IMR-90 (cell line): ENCODE measurements around the gene ALOXE3. TPM values are rescaled to one million over a fixed set of nuclear protein-coding genes. Genes with fewer than 3 reads are reported as not detected.

ENCODE experiments used
- ATAC-seq: fragments of 200-7000 bp; cut with Tn5 transposase; 2 replicates; pipeline ENCODE4 v1.9.1; 2020; ENCODE audit warnings: low read depth, mild to moderate bottlenecking, moderate library complexity
- BruUV-seq: library from RNA; stranded (reverse); fragments of 400-500 nt; replicated peaks from 2 replicates; lab custom pipeline; 2021; lab: Mats Ljungman, UMichigan
- CTCF ChIA-PET: fragments of 300-600 bp; formaldehyde crosslinking; extraction: SDS; loops from one replicate; lab custom pipeline; 2021; ENCODE audit warnings: antibody characterized with exemption; lab: Yijun Ruan, JAX
- POLR2A ChIA-PET: fragments of 300-600 bp; sonication (Branson Sonifier 250); formaldehyde crosslinking; loops from one replicate; lab custom pipeline; 2022; ENCODE audit warnings: antibody characterized with exemption; ENCODE audit not compliant: unreplicated experiment; lab: Charles Lee
- DNase-seq: peaks from one replicate; pipeline ENCODE4 v3.0.0; 2013
- H2AFZ ChIP-seq: replicated peaks from 2 replicates; pipeline ENCODE3; 2013; ENCODE audit warnings: low read length, mild to moderate bottlenecking; ENCODE audit not compliant: poor library complexity
- H2AK5ac ChIP-seq: 2 replicates; pipeline ENCODE4 v1.6.1; 2013; ENCODE audit warnings: low read depth, low read length, inconsistent platforms
- H2AK9ac ChIP-seq: replicated peaks from 2 replicates; pipeline ENCODE3; 2013; ENCODE audit warnings: mild to moderate bottlenecking, low read depth, low read length, moderate library complexity; ENCODE audit not compliant: poor library complexity
- H2BK120ac ChIP-seq: 2 replicates; pipeline ENCODE4 v1.6.1; 2013; ENCODE audit warnings: low read depth, low read length, inconsistent platforms
- H2BK15ac ChIP-seq: 3 replicates; pipeline ENCODE4 v1.6.1; 2013; ENCODE audit warnings: low read depth, low read length, inconsistent platforms
- H2BK20ac ChIP-seq: 2 replicates; pipeline ENCODE4 v1.6.1; 2013; ENCODE audit warnings: low read depth, mild to moderate bottlenecking, inconsistent platforms, low read length, moderate library complexity
- H2BK5ac ChIP-seq: 2 replicates; pipeline ENCODE4 v1.6.1; 2013; ENCODE audit warnings: mild to moderate bottlenecking, low read depth, low read length, inconsistent platforms; ENCODE audit not compliant: poor library complexity, severe bottlenecking
- H3K14ac ChIP-seq: replicated peaks from 2 replicates; pipeline ENCODE4 v1.6.1; 2013; ENCODE audit warnings: low read depth, low read length, inconsistent platforms
- H3K18ac ChIP-seq: 2 replicates; pipeline ENCODE4 v1.6.1; 2013; ENCODE audit warnings: low read depth, low read length, control low read depth
- H3K23ac ChIP-seq: 2 replicates; pipeline ENCODE4 v1.6.1; 2013; ENCODE audit warnings: low read depth, low read length, inconsistent platforms
- H3K27ac ChIP-seq: 2 replicates; pipeline ENCODE4 v1.5.1; 2013; ENCODE audit warnings: mild to moderate bottlenecking, control low read depth, low read length; ENCODE audit not compliant: insufficient read depth
- H3K27me3 ChIP-seq: 2 replicates; pipeline ENCODE4 v1.6.1; 2013; ENCODE audit warnings: low read length; ENCODE audit not compliant: control insufficient read depth, insufficient read depth
- H3K36me3 ChIP-seq: 2 replicates; pipeline ENCODE4 v1.6.1; 2013; ENCODE audit warnings: low read length, mixed read lengths; ENCODE audit not compliant: control insufficient read depth, insufficient read depth
- H3K4ac ChIP-seq: 2 replicates; pipeline ENCODE4 v1.6.1; 2013; ENCODE audit warnings: low read depth, low read length, inconsistent platforms
- H3K4me1 ChIP-seq: 2 replicates; pipeline ENCODE4 v1.6.1; 2013; ENCODE audit warnings: low read length, mixed read lengths; ENCODE audit not compliant: control insufficient read depth, insufficient read depth
- H3K4me2 ChIP-seq: 2 replicates; pipeline ENCODE4 v1.6.1; 2013; ENCODE audit warnings: low read depth, mild to moderate bottlenecking, control low read depth, low read length, moderate library complexity
- H3K4me3 ChIP-seq: 2 replicates; pipeline ENCODE4 v1.5.1; 2013; ENCODE audit warnings: low read depth, mild to moderate bottlenecking, control low read depth, low read length, moderate library complexity; ENCODE audit not compliant: insufficient read depth
- H3K56ac ChIP-seq: 2 replicates; pipeline ENCODE4 v1.6.1; 2013; ENCODE audit warnings: low read length, inconsistent platforms; ENCODE audit not compliant: insufficient read depth; ENCODE audit errors: extremely low read depth
- H3K79me1 ChIP-seq, 2 experiments: 2 replicates each; pipeline ENCODE4 v1.6.1; 2013; ENCODE audit warnings: low read length in 2 of 2, inconsistent platforms in 1 of 2, low read depth in 1 of 2
- H3K9ac ChIP-seq: 2 replicates; pipeline ENCODE4 v1.6.1; 2013; ENCODE audit warnings: low read depth, low read length, control low read depth
- H3K9me1 ChIP-seq: 2 replicates; pipeline ENCODE4 v1.6.1; 2013; ENCODE audit warnings: low read length, inconsistent platforms; ENCODE audit not compliant: insufficient read depth
- H3K9me3 ChIP-seq: 2 replicates; pipeline ENCODE4 v1.6.1; 2013; ENCODE audit warnings: low read length; ENCODE audit not compliant: control insufficient read depth, insufficient read depth
- H4K20me1 ChIP-seq: 2 replicates; pipeline ENCODE4 v1.6.1; 2013; ENCODE audit warnings: low read length, inconsistent platforms; ENCODE audit not compliant: insufficient read depth
- H4K5ac ChIP-seq: 2 replicates; pipeline ENCODE4 v1.6.1; 2013; ENCODE audit warnings: mild to moderate bottlenecking, low read depth, low read length, control low read depth
- H4K8ac ChIP-seq, 2 experiments: 2 replicates each; pipeline ENCODE4 v1.6.1; 2013; ENCODE audit warnings: low read depth in 2 of 2, low read length in 2 of 2, control low read depth in 1 of 2, inconsistent platforms in 1 of 2
- H4K91ac ChIP-seq: 2 replicates; pipeline ENCODE4 v1.6.1; 2013; ENCODE audit warnings: low read depth, low read length, inconsistent platforms; ENCODE audit not compliant: insufficient read depth
- BHLHE40 ChIP-seq: fragments of 150-350 bp; IDR thresholded peaks from 2 replicates; pipeline ENCODE4 v1.6.1; 2016; ENCODE audit warnings: mild to moderate bottlenecking, low read depth, low read length
- CHD1 ChIP-seq: IDR thresholded peaks from 2 replicates; pipeline ENCODE4 v1.6.1; 2012; ENCODE audit warnings: low read depth, low read length, improper control_type of control experiment
- FOS ChIP-seq: fragments of 150-350 bp; IDR thresholded peaks from 2 replicates; pipeline ENCODE4 v1.6.1; 2016; ENCODE audit warnings: low read depth, low read length
- MAZ ChIP-seq: IDR thresholded peaks from 2 replicates; pipeline ENCODE4 v1.6.1; 2012; ENCODE audit warnings: low read depth, mild to moderate bottlenecking, low read length, improper control_type of control experiment, moderate library complexity, borderline replicate concordance
- MXI1 ChIP-seq: IDR thresholded peaks from 2 replicates; pipeline ENCODE4 v1.6.1; 2012; ENCODE audit warnings: low read depth, mild to moderate bottlenecking, low read length, moderate library complexity, borderline replicate concordance
- POLR2A ChIP-seq: IDR thresholded peaks from 2 replicates; pipeline ENCODE4 v1.6.1; 2012; ENCODE audit warnings: mild to moderate bottlenecking, low read depth, low read length
- RAD21 ChIP-seq: IDR thresholded peaks from 2 replicates; pipeline ENCODE4 v1.6.1; 2012; ENCODE audit warnings: low read length, improper control_type of control experiment
- RCOR1 ChIP-seq: IDR thresholded peaks from 2 replicates; pipeline ENCODE4 v1.6.1; 2012; ENCODE audit warnings: mild to moderate bottlenecking, low read length, improper control_type of control experiment; ENCODE audit not compliant: insufficient replicate concordance
- SMC3 ChIP-seq: fragments of 150-350 bp; IDR thresholded peaks from 2 replicates; pipeline ENCODE4 v1.6.1; 2016; ENCODE audit warnings: low read depth, mild to moderate bottlenecking, antibody characterized with exemption, low read length, moderate library complexity
- WGBS, 2 experiments: methylation state at CpG; one replicate each; pipeline versions ENCODE4 v1.1.5 to v1.1.7; 2013; ENCODE audit warnings: missing lambda C conversion rate in 2 of 2; ENCODE audit not compliant: insufficient read length in 1 of 2; ENCODE audit errors: extremely low coverage in 2 of 2; 5-methylcytosine and 5-hydroxymethylcytosine counted together
- dilution Hi-C: fragments of 300-500 bp; cut with HindIII; formaldehyde crosslinking; loops from one replicate; pipeline ENCODE4 v1.14.3; 2018; ENCODE audit warnings: low sequenced_read_pairs; ENCODE audit not compliant: unreplicated experiment
- in situ Hi-C: fragments of 300-500 bp; cut with MboI; formaldehyde crosslinking; loops from 3 replicates; pipeline ENCODE4 v1.14.3; 2019; ENCODE audit warnings: low sequenced_read_pairs, inconsistent platforms, mixed read lengths
- intact Hi-C: fragments of 100-400 bp; cut with micrococcal nuclease; formaldehyde crosslinking; loops from 2 replicates; pipeline ENCODE4 v1.10.0; 2022
- polyA plus RNA-seq, 3 experiments: library from polyadenylated mRNA; depleted of rRNA; stranded (reverse); fragments of >200 nt; gene quantifications; 2 replicates each; pipeline ENCODE4 v1.2.3, GENCODE V29; 2012; ENCODE audit warnings: low replicate concordance in 1 of 3
- total RNA-seq: library from RNA; depleted of rRNA; stranded (reverse); fragments of >200 nt; gene quantifications from 2 replicates; pipeline ENCODE4 v1.2.3, GENCODE V29; 2012
- TF ChIP-seq, protein P1 (sequence below): fragments of 150-350 bp; IDR thresholded peaks from 2 replicates; pipeline ENCODE4 v1.6.1; 2016; ENCODE audit warnings: low read depth, mild to moderate bottlenecking, low read length, moderate library complexity, borderline replicate concordance

ALOXE3 gene
- total and polyA plus RNA-seq, 2 of the 4 experiments (the other 2 are of a cell fraction): under 0.01 to 0.26 TPM

DNA sequence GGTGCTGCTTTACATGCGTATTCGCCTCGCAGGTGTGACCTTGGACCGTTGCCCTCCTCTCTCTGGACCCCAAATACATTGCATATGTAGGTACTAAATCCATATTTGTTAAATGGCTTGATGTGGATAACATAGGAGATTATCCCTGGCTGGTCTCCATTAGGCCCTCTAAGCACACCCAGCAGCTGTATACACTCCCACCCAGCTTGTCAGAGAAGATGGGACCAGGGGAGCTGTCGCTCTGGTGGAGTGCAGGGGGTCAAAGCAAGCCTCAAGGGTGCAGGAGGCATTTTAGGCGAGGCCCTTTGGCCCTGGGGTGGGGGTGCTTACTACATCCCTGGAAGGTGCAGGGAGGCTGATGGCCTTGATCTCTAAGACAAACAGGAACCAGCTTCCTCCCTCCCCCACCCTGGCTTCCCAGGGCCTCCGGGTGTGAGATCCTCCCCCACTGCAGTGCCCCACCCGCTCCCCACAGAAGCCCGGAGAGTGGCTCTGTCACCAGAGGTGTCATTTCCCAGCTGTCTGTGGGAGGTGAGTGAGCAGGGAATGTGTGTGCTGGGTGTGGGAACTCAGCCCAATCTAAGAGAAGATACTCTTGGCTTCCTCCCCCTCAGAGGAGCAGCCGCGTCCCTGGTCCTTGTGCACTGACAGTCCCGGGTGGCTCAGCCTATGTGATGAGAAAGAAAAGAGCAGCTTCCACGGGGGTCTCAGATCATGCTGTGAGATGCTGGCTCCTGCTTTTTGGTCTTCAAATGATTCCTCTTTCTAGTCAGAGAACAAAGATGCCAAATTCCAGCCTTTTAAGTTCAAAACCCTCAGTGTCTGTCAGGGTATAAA, 45.9 kb upstream of the ALOXE3 start:
- Histone ChIP-seq H4K5ac (peak overlapping the region; percentile 99), H4K91ac (peak overlapping the region; percentile 41), H3K14ac (peak overlapping the region; percentile 24; the same call in 1 of the 2 replicates), H3K4me3 (no peak overlapping the region), H3K4me2 (peak overlapping the region; percentile 34), H3K18ac (peak overlapping the region; percentile 24; the same call in 1 of the 2 replicates), H2BK5ac (peak overlapping the region; percentile 85), H3K9me3 (no peaks in the 10 kb centered on the region), H4K8ac (peak overlapping the region; percentile 93 to 98; a peak in 3 of 4 replicates), H3K56ac (no peak overlapping the region), H2AK9ac (no peak overlapping the region), H3K9ac (0 out of 2 replicates have a peak overlapping the region, but pooled peaks have one; percentile 28), H3K4ac (peak overlapping the region; percentile 86), H4K20me1 (peaks cover 11% of the 10 kb centered on the region), H3K27me3 (no peaks in the 10 kb centered on the region), H3K4me1 (peaks cover 26% of the 10 kb centered on the region), H2BK120ac (peak overlapping the region; percentile 23; the same call in 1 of the 2 replicates), H3K79me1 (peaks cover 21 to 34% of the 10 kb centered on the region in 2 experiments), H2BK20ac (no peak overlapping the region), H2AK5ac (peak overlapping the region; percentile 37; the same call in 1 of the 2 replicates), H3K9me1 (peaks cover 7% of the 10 kb centered on the region), H3K23ac (peak overlapping the region; percentile 36; the same call in 1 of the 2 replicates), H2AFZ (peak overlapping the region; percentile 59), H2BK15ac (0 out of 3 replicates have a peak overlapping the region, but pooled peaks have one; percentile 15), H3K27ac (peak overlapping the region; percentile 28), H3K36me3 (peaks cover 12% of the 10 kb centered on the region)
- dilution Hi-C loops (no loop called here), intact Hi-C loops (no loop called here), in situ Hi-C loops (loop anchor here (25.0 kb wide), 1 partner anchor 927 kb away; the partner anchor contains the start of genes DVL2, GABARAP and PHF23)
- no TSS peak for BruUV-seq
- DNase-seq (peak; percentile 59), ATAC-seq (peak; percentile 25)
- POLR2A ChIA-PET: no interaction called here
- CTCF ChIA-PET: no interaction called here
- TF ChIP-seq, protein P1, sequence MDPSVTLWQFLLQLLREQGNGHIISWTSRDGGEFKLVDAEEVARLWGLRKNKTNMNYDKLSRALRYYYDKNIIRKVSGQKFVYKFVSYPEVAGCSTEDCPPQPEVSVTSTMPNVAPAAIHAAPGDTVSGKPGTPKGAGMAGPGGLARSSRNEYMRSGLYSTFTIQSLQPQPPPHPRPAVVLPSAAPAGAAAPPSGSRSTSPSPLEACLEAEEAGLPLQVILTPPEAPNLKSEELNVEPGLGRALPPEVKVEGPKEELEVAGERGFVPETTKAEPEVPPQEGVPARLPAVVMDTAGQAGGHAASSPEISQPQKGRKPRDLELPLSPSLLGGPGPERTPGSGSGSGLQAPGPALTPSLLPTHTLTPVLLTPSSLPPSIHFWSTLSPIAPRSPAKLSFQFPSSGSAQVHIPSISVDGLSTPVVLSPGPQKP: no peak
- TF ChIP-seq MAZ (peak; percentile 64), RCOR1 (no peak), FOS (no peak), SMC3 (no peak), POLR2A (no peak), RAD21 (no peak), BHLHE40 (peak; percentile 41; the same call in 1 of the 2 replicates), MXI1 (no peak), CHD1 (no peak)
- no CpG with 5 or more reads among the region's 13 CpGs for WGBS, 2 experiments
